WERI-Rb-1 (cell line): Measurements from ENCODE around the gene CABLES2.

ENCODE experiments used
- DNase-seq: peaks from one replicate; pipeline ENCODE4 v3.0.0-alpha.2; 2020
- H3K27ac ChIP-seq: fragments of 250-450 bp; sonication (Bioruptor Pico); 2 replicates; pipeline ENCODE4 v1.5.1; 2020; ENCODE audit warnings: mild to moderate bottlenecking, moderate library complexity
- H3K27me3 ChIP-seq: fragments of 250-450 bp; sonication (Bioruptor Pico); 2 replicates; pipeline ENCODE4 v1.5.1; 2021; ENCODE audit warnings: mild to moderate bottlenecking, low read depth, moderate library complexity; ENCODE audit not compliant: insufficient read depth, severe bottlenecking
- H3K36me3 ChIP-seq: fragments of 250-450 bp; sonication (Bioruptor Pico); 2 replicates; pipeline ENCODE4 v1.5.1; 2020; ENCODE audit warnings: mild to moderate bottlenecking, moderate library complexity
- H3K4me3 ChIP-seq: 2 replicates; pipeline ENCODE4 v1.5.1; 2011; ENCODE audit warnings: low read depth, mild to moderate bottlenecking, control low read depth, low read length
- H3K9me3 ChIP-seq: fragments of 250-450 bp; sonication (Bioruptor Pico); 2 replicates; pipeline ENCODE4 v1.5.1; 2021; ENCODE audit warnings: mild to moderate bottlenecking, moderate library complexity; ENCODE audit not compliant: severe bottlenecking
- TF ChIP-seq, protein P1 (sequence below): IDR thresholded peaks from 2 replicates; pipeline ENCODE4 v1.5.1; 2011; ENCODE audit warnings: low read depth, mild to moderate bottlenecking, control low read depth, inconsistent platforms, low read length

CABLES2 gene

DNA sequence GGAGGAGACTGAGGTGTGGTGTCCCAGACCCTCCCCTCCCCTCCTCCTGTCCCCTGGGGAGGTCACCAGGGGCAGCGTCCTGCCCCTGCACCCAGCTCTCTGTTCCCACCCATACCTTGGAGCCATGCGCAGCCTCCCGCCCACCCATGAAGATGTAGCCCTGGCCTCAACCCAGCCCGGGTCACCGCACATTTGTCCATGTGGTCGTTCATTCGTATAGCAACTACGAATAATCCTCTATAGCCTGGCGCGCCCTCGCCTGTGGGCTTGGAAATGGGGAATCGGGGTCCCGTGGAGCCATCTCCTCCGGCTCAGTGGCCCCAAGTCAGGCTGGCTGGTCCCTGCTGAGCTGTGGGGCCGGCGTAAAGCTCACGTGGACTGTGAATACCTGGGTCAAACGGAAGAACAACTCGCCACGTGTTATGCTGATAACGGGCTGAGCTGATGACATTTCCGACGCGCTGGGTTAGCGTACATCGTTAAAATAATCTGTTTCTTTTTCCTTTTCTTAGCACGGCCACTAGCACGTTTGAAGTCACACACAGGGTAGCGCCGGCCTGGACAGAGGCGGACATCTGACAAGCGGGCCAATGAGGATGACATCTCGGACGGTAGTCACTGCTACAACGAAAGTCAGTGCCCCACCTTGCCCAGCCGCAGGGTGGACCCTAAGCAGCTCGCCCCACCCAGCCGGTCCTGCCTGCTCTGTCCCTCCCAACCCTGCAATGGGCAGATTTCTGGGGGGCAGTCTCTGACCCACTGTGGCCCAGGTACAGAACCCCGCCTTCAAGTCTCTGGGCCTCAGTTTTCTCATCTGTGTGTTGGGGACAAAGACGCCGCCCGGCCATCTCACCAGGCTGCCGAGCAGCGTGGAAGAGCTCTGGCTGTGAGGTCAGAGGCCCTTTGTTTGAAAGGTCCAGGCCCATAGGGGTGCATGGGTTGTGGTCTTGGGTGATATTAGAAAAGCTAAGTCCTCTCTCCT, 40.1 kb upstream of the CABLES2 start:
- Histone ChIP-seq H3K36me3 (no peaks in the 10 kb centered on the region), H3K27ac (no peak overlapping the region), H3K9me3 (peaks cover 4% of the 10 kb centered on the region), H3K27me3 (no peaks in the 10 kb centered on the region), H3K4me3 (no peak overlapping the region)
- TF ChIP-seq, protein P1, sequence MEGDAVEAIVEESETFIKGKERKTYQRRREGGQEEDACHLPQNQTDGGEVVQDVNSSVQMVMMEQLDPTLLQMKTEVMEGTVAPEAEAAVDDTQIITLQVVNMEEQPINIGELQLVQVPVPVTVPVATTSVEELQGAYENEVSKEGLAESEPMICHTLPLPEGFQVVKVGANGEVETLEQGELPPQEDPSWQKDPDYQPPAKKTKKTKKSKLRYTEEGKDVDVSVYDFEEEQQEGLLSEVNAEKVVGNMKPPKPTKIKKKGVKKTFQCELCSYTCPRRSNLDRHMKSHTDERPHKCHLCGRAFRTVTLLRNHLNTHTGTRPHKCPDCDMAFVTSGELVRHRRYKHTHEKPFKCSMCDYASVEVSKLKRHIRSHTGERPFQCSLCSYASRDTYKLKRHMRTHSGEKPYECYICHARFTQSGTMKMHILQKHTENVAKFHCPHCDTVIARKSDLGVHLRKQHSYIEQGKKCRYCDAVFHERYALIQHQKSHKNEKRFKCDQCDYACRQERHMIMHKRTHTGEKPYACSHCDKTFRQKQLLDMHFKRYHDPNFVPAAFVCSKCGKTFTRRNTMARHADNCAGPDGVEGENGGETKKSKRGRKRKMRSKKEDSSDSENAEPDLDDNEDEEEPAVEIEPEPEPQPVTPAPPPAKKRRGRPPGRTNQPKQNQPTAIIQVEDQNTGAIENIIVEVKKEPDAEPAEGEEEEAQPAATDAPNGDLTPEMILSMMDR = no peak
- no peak for DNase-seq

DNA sequence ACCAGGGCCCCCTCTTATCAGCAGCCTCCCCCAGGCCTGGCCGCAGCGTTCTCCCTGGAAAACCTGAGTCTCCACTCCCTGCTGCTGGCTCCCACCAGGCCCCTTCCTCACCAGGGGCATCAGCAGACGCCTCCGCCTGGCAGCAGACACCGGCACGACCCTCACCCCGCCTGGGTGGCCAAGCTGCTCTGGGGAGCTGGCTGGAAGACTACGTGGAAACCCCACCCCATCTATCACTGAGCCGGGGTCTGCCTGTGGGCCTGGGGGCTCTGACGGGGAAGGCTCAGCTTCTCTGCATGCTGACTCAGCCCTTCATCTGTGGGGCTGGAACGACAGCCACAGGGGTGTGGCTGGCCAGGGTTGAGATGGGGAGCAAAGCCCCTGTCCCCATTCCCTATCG, 39.4 kb upstream of the CABLES2 start:
- no peaks in the 10 kb centered on the region for H3K36me3 ChIP-seq
- DNase-seq = no peak
- no peaks in the 10 kb centered on the region for H3K27me3 ChIP-seq
- no peak overlapping the region for H3K27ac ChIP-seq
- no peak overlapping the region for H3K4me3 ChIP-seq
- H3K9me3 ChIP-seq = peaks cover 4% of the 10 kb centered on the region
- TF ChIP-seq, protein P1 = no peak

DNA sequence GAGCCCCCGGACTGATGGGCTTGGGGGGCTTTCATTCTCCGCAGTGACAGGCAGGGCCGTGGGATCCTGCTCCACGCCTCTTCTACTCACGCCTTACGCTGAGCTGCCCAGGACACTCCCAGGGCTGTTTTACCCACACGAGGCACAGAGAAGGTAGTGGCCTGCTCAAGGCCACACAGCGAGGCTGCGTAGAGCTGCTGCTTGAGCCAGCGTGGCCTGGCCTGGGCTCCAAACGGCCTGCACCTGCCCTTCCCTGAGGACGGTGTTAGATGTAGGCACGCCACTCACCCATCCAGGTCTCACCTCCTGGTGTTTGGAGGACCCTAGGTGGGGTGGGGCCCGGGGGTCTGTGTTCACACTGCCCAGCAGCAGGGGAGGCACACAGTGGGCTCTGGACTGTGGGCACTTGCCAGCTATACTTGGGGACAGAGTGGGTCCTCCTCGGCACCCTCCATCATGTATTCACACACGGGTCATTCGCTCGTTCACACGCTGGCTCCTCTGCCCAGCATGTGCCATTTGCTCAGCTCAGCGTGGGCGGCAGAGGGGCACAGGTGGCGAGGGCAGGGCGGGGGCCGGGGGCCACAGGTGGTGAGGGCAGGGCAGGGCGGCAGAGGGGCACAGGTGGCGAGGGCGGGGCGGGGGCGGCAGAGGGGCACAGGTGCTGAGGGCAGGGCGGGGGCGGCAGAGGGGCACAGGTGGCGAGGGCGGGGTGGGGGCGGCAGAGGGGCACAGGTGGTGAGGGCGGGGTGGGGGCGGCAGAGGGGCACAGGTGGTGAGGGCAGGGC, 38.7 kb upstream of the CABLES2 start:
- no peaks in the 10 kb centered on the region for H3K36me3 ChIP-seq
- H3K4me3 ChIP-seq = no peak overlapping the region
- peaks cover 4% of the 10 kb centered on the region for H3K9me3 ChIP-seq
- H3K27ac ChIP-seq = no peak overlapping the region
- DNase-seq = no peak
- TF ChIP-seq, protein P1 = no peak
- no peaks in the 10 kb centered on the region for H3K27me3 ChIP-seq

DNA sequence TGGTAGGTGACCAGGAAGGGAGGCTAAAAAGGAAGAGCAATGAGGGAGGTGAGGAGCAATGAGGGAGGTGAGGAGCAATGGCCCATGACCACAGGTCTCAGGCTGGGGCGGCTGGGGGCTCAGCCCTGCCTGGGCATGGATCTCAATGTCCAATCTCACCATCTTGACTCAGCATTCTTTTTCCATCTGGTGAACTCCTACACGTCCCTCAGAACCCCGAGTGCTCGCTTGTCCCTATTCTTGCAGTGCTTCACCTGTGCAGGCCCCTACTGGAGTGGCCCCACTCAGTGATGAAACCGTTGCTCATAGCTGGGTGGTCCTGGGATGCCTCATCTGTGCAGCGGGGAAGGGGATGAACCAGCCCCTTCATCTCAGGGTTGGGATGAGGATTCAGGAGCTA, 37.2 kb upstream of the CABLES2 start:
- no peak overlapping the region for H3K4me3 ChIP-seq
- no peak overlapping the region for H3K27ac ChIP-seq
- no peak for DNase-seq
- no peaks in the 10 kb centered on the region for H3K27me3 ChIP-seq
- H3K36me3 ChIP-seq = no peaks in the 10 kb centered on the region
- H3K9me3 ChIP-seq = peaks cover 4% of the 10 kb centered on the region
- TF ChIP-seq, protein P1 = no peak

DNA sequence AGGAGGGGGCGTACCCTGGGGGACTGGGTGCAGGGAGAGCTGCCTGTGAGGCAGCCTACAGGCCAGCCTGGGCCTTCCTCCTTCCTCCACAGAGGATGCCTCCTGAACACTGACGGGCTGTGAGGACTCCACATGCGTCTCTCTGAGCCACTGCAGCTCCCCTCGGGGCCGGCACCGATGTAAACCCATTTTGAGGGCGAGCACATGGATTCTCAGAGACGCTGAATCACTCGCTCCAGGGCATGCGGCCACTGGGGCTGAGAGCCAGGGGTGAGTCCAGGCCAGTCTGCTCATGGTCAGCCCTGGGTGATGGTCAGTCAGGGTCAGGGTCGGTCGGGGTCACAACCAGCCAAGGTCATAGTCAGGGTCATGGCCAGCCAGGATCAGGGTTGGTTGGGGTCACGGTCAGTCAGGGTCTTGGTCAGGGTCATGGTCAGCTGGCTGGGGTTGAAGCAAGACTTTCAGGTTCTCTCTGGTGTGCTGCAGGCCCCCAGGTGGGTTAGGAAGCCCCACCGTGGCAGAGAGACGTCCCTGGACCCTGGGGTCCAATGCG, 35.0 kb upstream of the CABLES2 start:
- DNase-seq = no peak
- TF ChIP-seq, protein P1 = no peak

More for the DNA sequence above, 35.0 kb upstream of the CABLES2 start:
- H3K27me3 ChIP-seq = no peaks in the 10 kb centered on the region
- no peaks in the 10 kb centered on the region for H3K36me3 ChIP-seq
- no peak overlapping the region for H3K4me3 ChIP-seq
- H3K27ac ChIP-seq = no peak overlapping the region
- H3K9me3 ChIP-seq = peaks cover 4% of the 10 kb centered on the region
